Upper lobe of right lung (tissue), 1 donor: ENCODE data around the gene TSPAN16. TPM values are rescaled to one million over a fixed set of nuclear protein-coding genes. Genes with fewer than 3 reads are reported as not detected.
A peak's percentile ranks its signal among the peaks of the same experiment; 100 is the strongest.

Source experiments
- ATAC-seq: fragments of 200-7000 bp; cut with Tn5 transposase; one replicate; pipeline ENCODE4 v1.9.1; 2020; ENCODE audit warnings: mild to moderate bottlenecking, moderate library complexity
- DNase-seq: peaks from one replicate; pipeline ENCODE4 v3.0.0-alpha.2; 2020
- H3K27ac ChIP-seq: fragments of 200-600 bp; one replicate; pipeline ENCODE4 v1.8.0; 2022
- H3K27me3 ChIP-seq: fragments of 200-600 bp; one replicate; pipeline ENCODE4 v1.8.0; 2022; ENCODE audit warnings: mild to moderate bottlenecking
- H3K36me3 ChIP-seq: fragments of 200-600 bp; one replicate; pipeline ENCODE4 v1.8.0; 2022
- H3K4me1 ChIP-seq: fragments of 200-600 bp; one replicate; pipeline ENCODE4 v1.8.0; 2022
- H3K4me3 ChIP-seq: fragments of 200-600 bp; one replicate; pipeline ENCODE4 v1.8.0; 2022; ENCODE audit warnings: mild to moderate bottlenecking
- H3K9me3 ChIP-seq: fragments of 200-600 bp; one replicate; pipeline ENCODE4 v1.8.0; 2022
- CTCF ChIP-seq: fragments of 200-600 bp; IDR thresholded peaks from one replicate; pipeline ENCODE4 v1.8.0; 2022; ENCODE audit warnings: antibody characterized with exemption
- intact Hi-C: fragments of 100-400 bp; cut with DNase I; formaldehyde crosslinking; loops from one replicate; pipeline ENCODE4 v1.11.0; 2022
- total RNA-seq: library from RNA; stranded (reverse); fragmentation: NEBNext Ultra II Directional; extraction: Animal tissue kit (Norgen Biotek cat#: 25700); gene quantifications from one replicate; pipeline ENCODE4 v1.2.1, GENCODE V29; 2021
- donor health status: DM: no; HTN: yes; CAD: no; lungs with severe emphysema.

TSPAN16 gene
- total RNA-seq, 1 donor from 2014 or later, result not detected

GRCh38 chr19:11279505-11280236 lies 16.3 kb upstream of the TSPAN16 start:
- no peak for TF ChIP-seq CTCF
- H3K36me3 ChIP-seq, result no peaks in the 10 kb centered on the region
- DNase-seq (no peak), ATAC-seq (peak; percentile 63)
- no peak overlapping the region for H3K4me3 ChIP-seq
- no peak overlapping the region for H3K27ac ChIP-seq
- no peaks in the 10 kb centered on the region for H3K27me3 ChIP-seq
- H3K4me1 ChIP-seq, result no peaks in the 10 kb centered on the region
- no peaks in the 10 kb centered on the region for H3K9me3 ChIP-seq
- intact Hi-C loops, result loop anchor here (10.0 kb wide), 1 partner anchor 165 kb away; no protein-coding TSS in a partner anchor

- intact Hi-C loops, result loop anchor here (10.0 kb wide), 1 partner anchor 163 kb away; no protein-coding TSS in a partner anchor
- ATAC-seq (no peak), DNase-seq (no peak)
- Histone ChIP-seq H3K4me3 (no peak overlapping the region), H3K9me3 (no peaks in the 10 kb centered on the region), H3K27ac (no peak overlapping the region), H3K4me1 (peaks cover 4% of the 10 kb centered on the region), H3K36me3 (no peaks in the 10 kb centered on the region), H3K27me3 (no peaks in the 10 kb centered on the region)
- TF ChIP-seq CTCF, result no peak
These were observed 14.5 kb upstream of the TSPAN16 start for GRCh38 chr19:11281356-11282049.

GRCh38 chr19:11284515-11284914 lies 11.4 kb upstream of the TSPAN16 start:
- DNase-seq (no peak), ATAC-seq (no peak)
- no peak for TF ChIP-seq CTCF
- peaks cover 8% of the 10 kb centered on the region for H3K4me1 ChIP-seq
- no peaks in the 10 kb centered on the region for H3K9me3 ChIP-seq
- no peak overlapping the region for H3K4me3 ChIP-seq
- intact Hi-C loops, result loop anchor here (10.0 kb wide), 1 partner anchor 160 kb away; no protein-coding TSS in a partner anchor
- no peaks in the 10 kb centered on the region for H3K27me3 ChIP-seq
- no peaks in the 10 kb centered on the region for H3K36me3 ChIP-seq
- peak overlapping the region; percentile 25 for H3K27ac ChIP-seq

- peak overlapping the region; percentile 73 for H3K27ac ChIP-seq
- intact Hi-C loops, result loop anchor here (10.0 kb wide), 1 partner anchor 158 kb away; no protein-coding TSS in a partner anchor
- TF ChIP-seq CTCF, result peak; percentile 50
- DNase-seq (no peak), ATAC-seq (peak; percentile 65)
- no peak overlapping the region for H3K4me3 ChIP-seq
- peaks cover 8% of the 10 kb centered on the region for H3K4me1 ChIP-seq
- no peaks in the 10 kb centered on the region for H3K9me3 ChIP-seq
- no peaks in the 10 kb centered on the region for H3K36me3 ChIP-seq
- no peaks in the 10 kb centered on the region for H3K27me3 ChIP-seq
These were observed 9.5 kb upstream of the TSPAN16 start for GRCh38 chr19:11286312-11286974.

- Histone ChIP-seq H3K27me3 (no peaks in the 10 kb centered on the region), H3K4me3 (no peak overlapping the region), H3K4me1 (peaks cover 12% of the 10 kb centered on the region), H3K9me3 (no peaks in the 10 kb centered on the region), H3K27ac (no peak overlapping the region), H3K36me3 (no peaks in the 10 kb centered on the region)
- intact Hi-C loops, result loop anchor here (10.0 kb wide), 1 partner anchor 156 kb away; no protein-coding TSS in a partner anchor
- ATAC-seq (peak; percentile 52), DNase-seq (no peak)
- TF ChIP-seq CTCF, result peak; percentile 50
These were observed 7.6 kb upstream of the TSPAN16 start for GRCh38 chr19:11288349-11288748.
